Progenitor cell of endocrine pancreas (in vitro differentiated cells): Measurements from ENCODE around the gene STRN. TPM values are rescaled to one million over a fixed set of nuclear protein-coding genes. Genes with fewer than 3 reads are reported as not detected.

Source experiments
- DNase-seq: peaks from one replicate; pipeline ENCODE4 v3.0.0; 2021; ENCODE audit warnings: low spot score; ENCODE audit not compliant: unreplicated experiment
- H3K27ac Mint-ChIP-seq: 2 replicates; pipeline ENCODE4 v1.8.0; 2021; ENCODE audit warnings: mild to moderate bottlenecking, moderate library complexity, mixed read lengths
- H3K27me3 Mint-ChIP-seq: 2 replicates; pipeline ENCODE4 v1.8.0; 2021; ENCODE audit warnings: mixed read lengths
- H3K36me3 Mint-ChIP-seq: 2 replicates; pipeline ENCODE4 v1.8.0; 2022; ENCODE audit warnings: mixed read lengths; ENCODE audit not compliant: insufficient read depth
- H3K4me1 Mint-ChIP-seq: 2 replicates; pipeline ENCODE4 v1.8.0; 2021; ENCODE audit warnings: low read depth, mixed read lengths
- H3K4me3 Mint-ChIP-seq: 2 replicates; pipeline ENCODE4 v1.8.0; 2021; ENCODE audit warnings: low read depth, mild to moderate bottlenecking, moderate library complexity, mixed read lengths
- H3K9me3 Mint-ChIP-seq: 2 replicates; pipeline ENCODE4 v1.8.0; 2021; ENCODE audit warnings: low read depth, mixed read lengths
- total RNA-seq: library from RNA; stranded (reverse); gene quantifications from 2 replicates; pipeline ENCODE4 v1.2.1, GENCODE V29; 2021
- TF ChIP-seq, protein P1 (sequence below): fragments of 200-600 bp; sonication (generic); IDR thresholded peaks from one replicate; pipeline ENCODE4 v1.5.0; 2021; ENCODE audit warnings: antibody characterized with exemption, mild to moderate bottlenecking; ENCODE audit not compliant: unreplicated experiment

STRN gene
- total RNA-seq, 1 donor from 2014 or later: 19.9 TPM

DNA sequence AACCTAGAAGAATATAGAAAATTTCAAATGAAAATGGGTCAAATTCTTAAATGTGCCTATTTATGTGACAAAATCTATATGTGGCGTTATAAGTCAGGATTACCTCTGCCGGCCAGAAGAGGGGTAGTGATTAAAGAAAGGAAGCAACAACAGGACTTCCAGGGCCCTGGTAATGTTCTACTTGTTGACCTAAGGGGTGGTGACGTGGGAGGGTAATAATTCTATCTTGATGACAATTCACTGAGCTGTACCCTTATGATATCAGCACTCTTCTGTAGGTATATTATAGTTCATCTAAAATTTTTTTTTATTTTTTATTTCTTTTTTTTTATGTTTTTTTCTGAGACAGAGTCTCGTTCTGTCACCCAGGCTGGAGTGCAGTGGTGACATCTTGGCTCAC, 87.9 kb downstream of the STRN start:
- Mint-ChIP-seq H3K9me3 (peaks cover 13% of the 10 kb centered on the region), H3K27me3 (no peaks in the 10 kb centered on the region), H3K36me3 (peaks cover 29% of the 10 kb centered on the region), H3K4me3 (no peak overlapping the region), H3K27ac (no peak overlapping the region), H3K4me1 (no peaks in the 10 kb centered on the region)
- TF ChIP-seq, protein P1, sequence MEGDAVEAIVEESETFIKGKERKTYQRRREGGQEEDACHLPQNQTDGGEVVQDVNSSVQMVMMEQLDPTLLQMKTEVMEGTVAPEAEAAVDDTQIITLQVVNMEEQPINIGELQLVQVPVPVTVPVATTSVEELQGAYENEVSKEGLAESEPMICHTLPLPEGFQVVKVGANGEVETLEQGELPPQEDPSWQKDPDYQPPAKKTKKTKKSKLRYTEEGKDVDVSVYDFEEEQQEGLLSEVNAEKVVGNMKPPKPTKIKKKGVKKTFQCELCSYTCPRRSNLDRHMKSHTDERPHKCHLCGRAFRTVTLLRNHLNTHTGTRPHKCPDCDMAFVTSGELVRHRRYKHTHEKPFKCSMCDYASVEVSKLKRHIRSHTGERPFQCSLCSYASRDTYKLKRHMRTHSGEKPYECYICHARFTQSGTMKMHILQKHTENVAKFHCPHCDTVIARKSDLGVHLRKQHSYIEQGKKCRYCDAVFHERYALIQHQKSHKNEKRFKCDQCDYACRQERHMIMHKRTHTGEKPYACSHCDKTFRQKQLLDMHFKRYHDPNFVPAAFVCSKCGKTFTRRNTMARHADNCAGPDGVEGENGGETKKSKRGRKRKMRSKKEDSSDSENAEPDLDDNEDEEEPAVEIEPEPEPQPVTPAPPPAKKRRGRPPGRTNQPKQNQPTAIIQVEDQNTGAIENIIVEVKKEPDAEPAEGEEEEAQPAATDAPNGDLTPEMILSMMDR: no peak
- no peak for DNase-seq

DNA sequence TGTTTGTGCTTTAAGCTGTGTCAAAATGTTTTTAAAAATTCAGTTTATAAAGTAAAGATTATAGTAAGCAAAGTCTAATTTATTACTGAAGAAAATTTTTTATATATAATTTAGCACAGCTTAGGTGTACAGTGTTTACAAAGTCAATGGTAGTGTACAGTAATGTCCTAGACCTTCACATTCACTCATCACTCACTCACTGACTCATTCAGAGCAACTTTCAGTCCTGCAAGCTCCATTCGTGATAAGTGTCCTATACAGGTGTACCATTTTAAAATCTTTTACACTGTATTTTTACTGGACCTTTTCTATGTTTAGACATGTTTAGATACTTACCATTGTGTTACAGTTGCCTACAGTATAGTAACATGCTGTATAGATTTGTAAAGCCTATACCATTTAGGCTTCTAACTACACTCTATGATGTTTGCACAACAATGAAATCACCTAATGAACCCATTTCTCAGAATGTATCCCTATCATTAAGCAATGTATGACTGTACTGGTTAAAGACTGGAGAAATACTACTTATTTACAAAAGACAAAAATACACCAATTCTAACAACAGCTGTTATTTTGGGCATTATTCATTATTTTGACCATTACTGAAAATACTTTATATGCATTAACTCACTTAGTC, 95.1 kb downstream of the STRN start:
- no peaks in the 10 kb centered on the region for H3K27me3 Mint-ChIP-seq
- no peak for DNase-seq
- H3K4me1 Mint-ChIP-seq: no peaks in the 10 kb centered on the region
- H3K4me3 Mint-ChIP-seq: no peak overlapping the region
- H3K27ac Mint-ChIP-seq: no peak overlapping the region
- TF ChIP-seq, protein P1: no peak
- H3K36me3 Mint-ChIP-seq: peaks cover 29% of the 10 kb centered on the region
- peaks cover 10% of the 10 kb centered on the region for H3K9me3 Mint-ChIP-seq

DNA sequence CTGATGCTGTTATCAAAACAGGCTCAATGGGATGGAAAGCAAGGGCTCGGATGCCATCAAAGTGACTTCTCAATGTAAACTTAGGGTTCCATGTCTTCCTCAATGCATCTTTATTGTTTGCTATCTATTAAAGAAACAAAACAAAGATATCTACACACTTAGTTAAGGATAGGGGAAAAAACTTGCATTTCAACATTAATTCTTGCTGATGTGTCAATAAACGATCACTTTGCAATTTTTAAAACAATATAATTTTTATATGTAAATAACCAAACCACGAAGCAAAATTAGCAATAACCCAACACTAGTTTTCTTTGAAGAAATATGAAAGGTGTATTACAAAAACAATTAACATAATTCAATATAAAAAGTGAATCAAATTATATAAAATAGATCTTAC, 96.7 kb downstream of the STRN start:
- Mint-ChIP-seq H3K36me3 (peaks cover 25% of the 10 kb centered on the region), H3K27me3 (no peaks in the 10 kb centered on the region), H3K4me1 (no peaks in the 10 kb centered on the region), H3K27ac (no peak overlapping the region), H3K9me3 (peaks cover 6% of the 10 kb centered on the region), H3K4me3 (no peak overlapping the region)
- TF ChIP-seq, protein P1: no peak
- no peak for DNase-seq

DNA sequence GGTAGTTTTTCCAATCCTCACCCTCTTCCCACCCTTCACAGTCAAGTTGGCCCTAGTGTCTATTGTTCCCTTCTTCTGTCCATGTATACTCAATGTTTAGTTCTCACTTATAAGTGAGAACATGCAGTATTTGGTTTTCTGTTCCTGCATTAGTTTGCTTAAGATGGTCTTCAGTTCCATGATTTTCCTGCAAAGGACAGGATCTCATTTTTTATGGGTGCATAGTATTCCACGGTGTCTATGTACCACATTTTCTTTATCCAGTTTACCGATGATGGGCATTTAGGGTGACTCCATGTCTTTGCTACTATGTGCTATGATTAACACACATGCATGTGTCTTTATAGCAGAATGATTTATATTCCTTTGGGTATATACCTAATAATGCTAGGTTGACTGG, 104.4 kb downstream of the STRN start:
- H3K4me3 Mint-ChIP-seq: no peak overlapping the region
- H3K4me1 Mint-ChIP-seq: no peaks in the 10 kb centered on the region
- peaks cover 36% of the 10 kb centered on the region for H3K36me3 Mint-ChIP-seq
- H3K9me3 Mint-ChIP-seq: peaks cover 15% of the 10 kb centered on the region
- TF ChIP-seq, protein P1: no peak
- H3K27ac Mint-ChIP-seq: no peak overlapping the region
- no peaks in the 10 kb centered on the region for H3K27me3 Mint-ChIP-seq
- no peak for DNase-seq

DNA sequence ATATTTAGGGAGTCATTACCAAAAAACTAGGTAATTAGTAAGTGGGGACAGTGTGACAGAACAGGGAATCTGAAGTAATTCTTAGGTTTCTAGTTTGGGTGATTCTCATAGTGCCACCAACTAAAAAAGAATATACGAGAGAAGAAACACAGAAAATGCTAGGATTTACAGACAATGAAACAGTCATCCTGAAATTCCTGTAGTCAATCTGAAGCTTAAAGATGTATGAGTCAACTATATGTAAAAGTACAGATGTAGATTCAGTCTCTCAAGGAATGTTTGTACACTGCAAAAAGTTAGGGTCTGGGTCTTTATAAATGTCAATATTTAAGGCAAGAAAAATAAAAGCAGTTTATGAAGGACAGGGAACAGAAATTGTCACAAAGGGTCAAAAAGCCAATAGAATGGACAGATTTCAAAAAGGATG, 107.0 kb downstream of the STRN start:
- DNase-seq: no peak
- TF ChIP-seq, protein P1: no peak
- Mint-ChIP-seq H3K9me3 (peaks cover 15% of the 10 kb centered on the region), H3K27me3 (no peaks in the 10 kb centered on the region), H3K4me1 (no peaks in the 10 kb centered on the region), H3K4me3 (no peak overlapping the region), H3K27ac (no peak overlapping the region), H3K36me3 (peaks cover 29% of the 10 kb centered on the region)
